K562 (cell line): ENCODE results near the gene PHETA2. TPM values are rescaled to one million over a fixed set of nuclear protein-coding genes. Genes with fewer than 3 reads are reported as not detected.
A peak's percentile ranks its signal among the peaks of the same experiment; 100 is the strongest.

Experiments used
- BRCA1 ChIP-seq, 2 experiments: fragments of 450-650 bp in 1 of 2; sonication (generic) in 1 of 2; formaldehyde crosslinking in 1 of 2; IDR thresholded peaks; 2 replicates each; pipeline versions ENCODE4 v1.5.0 to v1.6.1; 2017 to 2020; ENCODE audit warnings: mild to moderate bottlenecking in 1 of 2, missing genetic modification reagents in 1 of 2
- BRD4 ChIP-seq: fragments of 200-600 bp; sonication (generic); IDR thresholded peaks from 2 replicates; pipeline ENCODE4 v1.6.1; 2017; ENCODE audit warnings: inconsistent platforms
- CCAR2 ChIP-seq: fragments of 200-400 bp; formaldehyde crosslinking; IDR thresholded peaks from 2 replicates; pipeline ENCODE4 v1.6.1; 2017; ENCODE audit warnings: mild to moderate bottlenecking, low read depth, low read length
- CEBPG ChIP-seq, 3 experiments: fragments of 200-800 bp in 1 of 3; sonication (Bioruptor generic) in 1 of 3; sonication (generic) in 1 of 3; formaldehyde crosslinking in 1 of 3; IDR thresholded peaks in 2 of 3; conservative IDR thresholded peaks in 1 of 3; 2 replicates each; pipeline versions ENCODE4 v1.6.1 to v1.8.0; 2016 to 2022; ENCODE audit warnings: missing compliant biosample characterization in 2 of 3, missing genetic modification characterization in 2 of 3, mild to moderate bottlenecking in 1 of 3, missing genetic modification reagents in 1 of 3
- EGR1 ChIP-seq: fragments of 450-650 bp; conservative IDR thresholded peaks from 2 replicates; pipeline ENCODE4 v1.6.1; 2017; ENCODE audit warnings: mild to moderate bottlenecking
- ETV5 ChIP-seq: sonication (generic); formaldehyde crosslinking; IDR thresholded peaks from 2 replicates; pipeline ENCODE4 v1.4.0; 2020; ENCODE audit warnings: low read depth, mild to moderate bottlenecking, missing genetic modification reagents
- NR1H2 ChIP-seq: sonication (generic); formaldehyde crosslinking; IDR thresholded peaks from 2 replicates; pipeline ENCODE4 v1.4.0; 2020; ENCODE audit warnings: mild to moderate bottlenecking, missing genetic modification reagents
- NR3C1 ChIP-seq: sonication (generic); formaldehyde crosslinking; IDR thresholded peaks from 2 replicates; pipeline ENCODE4 v1.8.1; 2022; ENCODE audit warnings: missing genetic modification reagents
- SMAD4 ChIP-seq: fragments of 250-450 bp; sonication (Bioruptor Pico); conservative IDR thresholded peaks from 2 replicates; pipeline ENCODE4 v1.8.0; 2021; ENCODE audit warnings: inconsistent platforms, mild to moderate bottlenecking, moderate library complexity
- SMC3 ChIP-seq: conservative IDR thresholded peaks from 2 replicates; pipeline ENCODE4 v1.6.1; 2011; ENCODE audit warnings: low read depth, low read length, improper control_type of control experiment; ENCODE audit not compliant: insufficient read depth
- TRIM28 ChIP-seq: fragments of 450-650 bp; IDR thresholded peaks from 2 replicates; pipeline ENCODE4 v1.6.1; 2017
- TSC22D4 ChIP-seq: fragments of 450-650 bp; IDR thresholded peaks from 2 replicates; pipeline ENCODE4 v1.6.1; 2016; ENCODE audit warnings: missing genetic modification characterization, missing biosample characterization, control low read depth
- ZC3H11A ChIP-seq: IDR thresholded peaks from 2 replicates; pipeline ENCODE4 v1.6.1; 2012; ENCODE audit warnings: low read depth, low read length, improper control_type of control experiment
- ZFP36 ChIP-seq: fragments of 150-350 bp; IDR thresholded peaks from 2 replicates; pipeline ENCODE4 v1.6.1; 2018; ENCODE audit warnings: low read length, low read depth; ENCODE audit not compliant: partially characterized antibody
- ZNF3 ChIP-seq: fragments of 250-450 bp; sonication (Bioruptor Pico); IDR thresholded peaks from 2 replicates; pipeline ENCODE4 v1.5.0; 2021; ENCODE audit warnings: mild to moderate bottlenecking, moderate library complexity
- ZNF431 ChIP-seq: sonication (generic); formaldehyde crosslinking; IDR thresholded peaks from 2 replicates; pipeline ENCODE4 v1.8.0; 2022; ENCODE audit warnings: mild to moderate bottlenecking, missing genetic modification reagents
- ZNF551 ChIP-seq: fragments of 250-450 bp; sonication (Bioruptor Pico); IDR thresholded peaks from 2 replicates; pipeline ENCODE4 v1.5.0; 2021; ENCODE audit warnings: mild to moderate bottlenecking, moderate library complexity
- ZNF764 ChIP-seq: fragments of 250-450 bp; sonication (Bioruptor Pico); IDR thresholded peaks from 2 replicates; pipeline ENCODE4 v1.4.0; 2020; ENCODE audit warnings: low read depth, mild to moderate bottlenecking, moderate library complexity
- polyA plus RNA-seq, 8 experiments: library from polyadenylated mRNA; depleted of rRNA in 4 of 8; stranded (reverse) in 5 of 8; unstranded in 3 of 8; fragments of >200 nt; fragmentation: Nextera tagmentation in 2 of 8; fragmentation: Illumina TruSeq in 1 of 8; extraction: Ambion mirVana in 2 of 8; extraction: Trizol in 1 of 8; gene quantifications; 2 replicates each; pipeline versions ENCODE4 v1.2.1 to v1.2.3, GENCODE V29; 2011 to 2014; ENCODE audit warnings: inconsistent platforms in 1 of 8, missing spikeins in 1 of 8
- total RNA-seq, 7 experiments: library from RNA; depleted of rRNA in 6 of 7; stranded (reverse); fragments of >200 nt in 6 of 7; fragmentation: Illumina TruSeq in 2 of 7; extraction: Trizol in 2 of 7; gene quantifications; 2 replicates each; pipeline versions ENCODE4 v1.2.1 to v1.2.3, GENCODE V29; 2011 to 2021; ENCODE audit warnings: low replicate concordance in 1 of 7
- TF ChIP-seq, protein P1 (sequence below): fragments of 450-650 bp; IDR thresholded peaks from 2 replicates; pipeline ENCODE4 v1.6.1; 2016; ENCODE audit warnings: borderline replicate concordance
- TF ChIP-seq, protein P2 (sequence below): sonication (generic); formaldehyde crosslinking; IDR thresholded peaks from 2 replicates; pipeline ENCODE4 v1.8.1; 2023; ENCODE audit warnings: mild to moderate bottlenecking, missing genetic modification reagents
- TF ChIP-seq, protein P3 (sequence below): sonication (generic); formaldehyde crosslinking; IDR thresholded peaks from 2 replicates; pipeline ENCODE4 v1.8.0; 2022; ENCODE audit warnings: mild to moderate bottlenecking, missing genetic modification reagents
- TF ChIP-seq, protein P4 (sequence below), 3 experiments: fragments of 200-800 bp in 1 of 3; sonication (Bioruptor generic) in 1 of 3; sonication (generic) in 1 of 3; formaldehyde crosslinking in 1 of 3; IDR thresholded peaks; 2 replicates each; pipeline versions ENCODE4 v1.6.1 to v1.8.0; 2016 to 2022; ENCODE audit warnings: mild to moderate bottlenecking in 2 of 3, missing compliant biosample characterization in 2 of 3, missing genetic modification characterization in 2 of 3, missing genetic modification reagents in 1 of 3

The PHETA2 gene
- total and polyA plus RNA-seq, 9 of the 15 experiments (the other 6 are each of a cell fraction or from before 2014, with no cell fraction given), result 0.07 to 0.22 (median 0.08) TPM; not detected in 5

DNA sequence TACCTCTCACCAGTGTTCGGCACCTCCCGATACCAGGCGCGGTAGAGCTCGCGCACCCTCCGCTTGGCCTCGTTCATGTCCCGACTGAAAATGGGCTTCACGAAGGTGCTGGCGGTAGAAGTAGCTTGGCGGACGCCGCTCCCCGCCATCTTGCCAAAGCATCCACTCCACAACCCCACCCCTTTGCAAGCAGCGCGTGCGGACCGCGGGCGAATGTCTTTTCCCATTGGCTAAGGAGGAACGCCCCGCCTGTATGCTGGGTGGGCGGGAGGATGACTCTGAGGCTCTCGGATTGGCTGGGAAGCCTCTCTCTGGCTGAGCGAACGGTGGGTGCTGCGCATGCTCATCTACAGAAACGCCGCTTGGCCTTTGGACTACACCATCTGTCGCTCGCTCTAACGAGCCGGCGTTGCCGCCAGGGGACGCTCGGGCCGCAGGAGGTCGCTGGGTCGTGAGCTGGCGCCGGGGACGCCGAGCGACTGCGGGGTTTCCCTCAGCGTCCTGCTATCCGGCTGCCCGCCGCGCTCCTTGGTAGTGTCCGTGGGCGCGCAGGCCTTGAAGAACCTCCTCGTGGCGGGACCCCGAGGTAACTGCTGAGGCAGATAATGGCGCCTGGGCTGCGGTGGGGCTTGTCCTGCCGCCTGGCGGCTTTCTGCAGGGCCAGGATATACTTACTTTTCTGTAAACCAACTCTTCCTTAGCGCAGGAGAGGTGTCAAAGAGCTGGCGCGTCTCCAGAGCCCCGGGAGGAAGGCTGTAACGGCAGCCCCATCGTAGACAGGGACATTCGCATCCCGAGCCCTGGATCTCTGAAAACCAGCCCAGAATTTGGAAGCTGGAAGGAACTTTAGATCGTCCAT is 16.8 kb downstream of the PHETA2 start, which contains the start of gene NDUFA6 (continued):
- TF ChIP-seq BRCA1 (IDR thresholded peaks at IDR 0.05), result no peak
- no peak for TF ChIP-seq BRCA1 (CRISPR knock-in tag; IDR thresholded peaks at IDR 0.05)
- TF ChIP-seq ZC3H11A, result no peak
- TF ChIP-seq, protein P1, sequence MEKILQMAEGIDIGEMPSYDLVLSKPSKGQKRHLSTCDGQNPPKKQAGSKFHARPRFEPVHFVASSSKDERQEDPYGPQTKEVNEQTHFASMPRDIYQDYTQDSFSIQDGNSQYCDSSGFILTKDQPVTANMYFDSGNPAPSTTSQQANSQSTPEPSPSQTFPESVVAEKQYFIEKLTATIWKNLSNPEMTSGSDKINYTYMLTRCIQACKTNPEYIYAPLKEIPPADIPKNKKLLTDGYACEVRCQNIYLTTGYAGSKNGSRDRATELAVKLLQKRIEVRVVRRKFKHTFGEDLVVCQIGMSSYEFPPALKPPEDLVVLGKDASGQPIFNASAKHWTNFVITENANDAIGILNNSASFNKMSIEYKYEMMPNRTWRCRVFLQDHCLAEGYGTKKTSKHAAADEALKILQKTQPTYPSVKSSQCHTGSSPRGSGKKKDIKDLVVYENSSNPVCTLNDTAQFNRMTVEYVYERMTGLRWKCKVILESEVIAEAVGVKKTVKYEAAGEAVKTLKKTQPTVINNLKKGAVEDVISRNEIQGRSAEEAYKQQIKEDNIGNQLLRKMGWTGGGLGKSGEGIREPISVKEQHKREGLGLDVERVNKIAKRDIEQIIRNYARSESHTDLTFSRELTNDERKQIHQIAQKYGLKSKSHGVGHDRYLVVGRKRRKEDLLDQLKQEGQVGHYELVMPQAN, result no peak; the same call in 1 of the 2 replicates
- peak; percentile 83; the same call in 1 of the 2 replicates for TF ChIP-seq NR3C1
- TF ChIP-seq ZNF431 (CRISPR knock-in tag), result no peak
- no peak for TF ChIP-seq ZNF551
- TF ChIP-seq SMAD4 (CRISPR knock-in tag), result no peak
- 0 out of 2 replicates have a peak, but pooled peaks have one; percentile 53 for TF ChIP-seq BRD4
- TF ChIP-seq ZNF764 (CRISPR knock-in tag), result no peak
- TF ChIP-seq, protein P2, sequence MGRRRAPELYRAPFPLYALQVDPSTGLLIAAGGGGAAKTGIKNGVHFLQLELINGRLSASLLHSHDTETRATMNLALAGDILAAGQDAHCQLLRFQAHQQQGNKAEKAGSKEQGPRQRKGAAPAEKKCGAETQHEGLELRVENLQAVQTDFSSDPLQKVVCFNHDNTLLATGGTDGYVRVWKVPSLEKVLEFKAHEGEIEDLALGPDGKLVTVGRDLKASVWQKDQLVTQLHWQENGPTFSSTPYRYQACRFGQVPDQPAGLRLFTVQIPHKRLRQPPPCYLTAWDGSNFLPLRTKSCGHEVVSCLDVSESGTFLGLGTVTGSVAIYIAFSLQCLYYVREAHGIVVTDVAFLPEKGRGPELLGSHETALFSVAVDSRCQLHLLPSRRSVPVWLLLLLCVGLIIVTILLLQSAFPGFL (CRISPR knock-in tag), result no peak
- peak; percentile 60; the same call in 1 of the 2 replicates for TF ChIP-seq ETV5
- TF ChIP-seq CCAR2, result no peak
- TF ChIP-seq, protein P3, sequence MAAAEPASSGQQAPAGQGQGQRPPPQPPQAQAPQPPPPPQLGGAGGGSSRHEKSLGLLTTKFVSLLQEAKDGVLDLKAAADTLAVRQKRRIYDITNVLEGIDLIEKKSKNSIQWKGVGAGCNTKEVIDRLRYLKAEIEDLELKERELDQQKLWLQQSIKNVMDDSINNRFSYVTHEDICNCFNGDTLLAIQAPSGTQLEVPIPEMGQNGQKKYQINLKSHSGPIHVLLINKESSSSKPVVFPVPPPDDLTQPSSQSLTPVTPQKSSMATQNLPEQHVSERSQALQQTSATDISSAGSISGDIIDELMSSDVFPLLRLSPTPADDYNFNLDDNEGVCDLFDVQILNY (CRISPR knock-in tag), result 0 out of 2 replicates have a peak, but pooled peaks have one; percentile 62
- TF ChIP-seq TSC22D4, result no peak
- TF ChIP-seq SMC3, result peak; percentile 86
- TF ChIP-seq ZNF3 (CRISPR knock-in tag), result no peak
- peak; percentile 28 for TF ChIP-seq EGR1
- TF ChIP-seq, protein P4, sequence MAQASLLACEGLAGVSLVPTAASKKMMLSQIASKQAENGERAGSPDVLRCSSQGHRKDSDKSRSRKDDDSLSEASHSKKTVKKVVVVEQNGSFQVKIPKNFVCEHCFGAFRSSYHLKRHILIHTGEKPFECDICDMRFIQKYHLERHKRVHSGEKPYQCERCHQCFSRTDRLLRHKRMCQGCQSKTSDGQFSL (CRISPR knock-in tag; IDR thresholded peaks at IDR 0.05), result peak; percentile 22; the same call in 1 of the 2 replicates
- TF ChIP-seq, protein P4 (tag; IDR thresholded peaks at IDR 0.05), result no peak
- peak; percentile 91; the same call in 1 of the 2 replicates for TF ChIP-seq NR1H2
- no peak for TF ChIP-seq ZFP36
- TF ChIP-seq TRIM28, result no peak
- TF ChIP-seq CEBPG (CRISPR knock-in tag; IDR thresholded peaks at IDR 0.05), result no peak
- TF ChIP-seq CEBPG (tag; conservative IDR thresholded peaks at IDR 0.05 in 1 of 2, IDR thresholded peaks at IDR 0.05 in 1 of 2), result no peak
